GM21390 (cell line): ENCODE measurements around the gene SPNS3.

Source experiments
- ATAC-seq: cut with Tn5 transposase; IDR thresholded peaks from one replicate; pipeline ENCODE4 v1.9.1; 2021; ENCODE audit not compliant: unreplicated experiment

The SPNS3 gene

DNA sequence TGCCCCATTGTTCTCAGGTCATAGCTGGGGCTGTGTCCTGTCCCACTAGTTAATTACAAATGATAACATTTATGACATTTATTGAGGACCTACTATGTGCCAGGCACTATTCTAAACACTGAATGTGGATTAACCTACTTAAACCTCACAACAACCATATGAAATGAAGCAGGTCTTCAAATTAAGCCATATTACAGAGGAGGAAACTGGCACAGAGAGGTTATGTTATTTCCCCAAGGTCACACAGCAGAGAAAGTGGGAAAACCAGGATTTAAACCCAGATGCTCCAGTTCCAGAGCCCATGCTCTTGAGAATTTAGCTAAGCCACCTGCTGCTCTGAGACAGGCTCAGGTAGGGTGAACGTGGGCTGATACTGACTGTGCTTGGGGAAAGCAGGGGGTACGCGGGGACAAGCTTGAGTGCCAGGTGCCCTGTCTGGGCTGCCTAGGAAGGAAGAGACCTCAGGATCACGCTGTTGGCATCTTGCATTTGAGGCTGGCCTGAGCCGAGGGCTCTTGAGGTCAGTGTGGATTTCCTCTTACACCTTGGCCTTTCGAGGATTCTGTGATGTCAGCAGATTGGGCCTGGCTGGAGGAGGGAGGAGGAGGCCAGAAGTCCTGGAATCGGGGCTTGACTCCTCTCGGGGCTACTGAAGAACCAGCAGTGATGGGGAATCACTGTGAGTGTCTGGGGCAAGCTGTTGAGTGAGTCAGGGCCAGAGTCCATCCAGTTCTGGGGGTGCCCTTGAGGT, 73.8 kb downstream of the SPNS3 start:
- no peak for ATAC-seq

DNA sequence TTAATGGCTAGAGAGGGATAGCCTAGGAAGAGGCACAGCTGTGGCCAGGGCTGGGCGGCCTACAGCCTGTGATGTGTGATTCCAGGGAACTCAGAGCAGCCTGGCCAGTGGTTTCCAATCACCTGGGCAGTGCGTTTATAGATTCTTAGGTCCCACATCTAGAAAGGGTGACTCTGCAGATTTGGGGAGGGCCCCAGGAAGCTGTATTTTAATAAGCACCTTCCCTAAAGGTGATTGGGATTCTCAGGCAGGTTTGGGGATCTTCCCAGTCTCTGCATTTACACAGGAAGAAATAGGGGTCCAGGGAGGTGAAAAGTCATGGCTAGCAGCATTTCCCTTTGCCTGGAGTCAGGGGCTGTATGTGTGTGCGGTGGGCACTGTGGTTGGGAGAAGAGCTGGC, 74.5 kb downstream of the SPNS3 start:
- no peak for ATAC-seq

DNA sequence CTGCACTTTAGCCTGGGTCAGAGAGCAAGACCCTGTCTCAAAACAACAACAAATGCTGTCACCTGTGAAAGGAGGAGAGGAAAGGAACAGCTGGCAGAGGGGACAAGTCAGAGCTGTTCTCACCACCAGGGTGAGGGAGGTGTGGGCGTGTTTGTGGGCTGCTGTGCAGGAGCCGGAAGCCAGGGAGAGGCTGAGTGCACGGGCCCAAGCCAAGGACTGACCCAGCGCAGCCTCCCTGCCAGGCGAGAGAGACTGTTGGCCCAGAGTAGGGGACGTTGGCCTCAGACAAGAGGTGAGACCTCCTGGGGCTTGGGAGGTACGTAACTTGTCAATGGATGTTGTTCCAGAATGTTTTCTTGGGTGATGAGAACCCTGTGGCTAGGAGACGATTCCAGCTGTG, 75.7 kb downstream of the SPNS3 start:
- ATAC-seq, result no peak

DNA sequence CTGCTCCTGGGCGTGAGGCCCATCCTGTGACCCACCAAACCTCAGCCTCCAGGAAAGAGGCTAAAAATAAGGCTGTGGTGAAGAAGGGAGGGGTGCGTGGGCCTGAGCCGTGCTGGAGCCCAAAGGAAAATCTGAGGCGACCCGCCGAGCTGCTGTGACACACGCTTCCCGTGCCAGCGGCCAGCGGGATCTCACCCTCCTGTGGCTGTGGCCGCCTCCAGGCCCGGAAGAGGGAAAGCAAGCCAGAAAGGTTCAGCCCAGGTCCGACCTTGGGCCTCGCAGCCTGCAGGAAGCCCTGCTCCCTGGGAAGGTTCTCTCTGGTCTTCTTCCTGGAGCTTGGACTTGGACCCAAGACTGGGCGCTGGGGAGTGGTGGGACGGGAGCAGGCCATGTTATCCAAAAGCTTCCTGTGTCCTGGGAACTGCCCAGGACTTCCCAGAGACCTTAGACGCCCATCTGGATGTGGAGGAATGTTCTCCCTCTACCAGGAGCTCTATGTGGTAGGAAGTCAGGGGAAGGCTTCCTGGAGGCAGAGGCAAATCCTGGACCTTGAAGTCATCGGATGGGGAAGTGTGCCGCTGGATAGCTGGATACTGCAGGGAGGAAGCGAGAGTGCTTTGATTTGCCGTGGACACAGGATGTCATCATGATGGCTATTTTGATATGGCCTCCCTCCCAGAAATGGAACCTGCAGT, 76.3 kb downstream of the SPNS3 start:
- no peak for ATAC-seq

DNA sequence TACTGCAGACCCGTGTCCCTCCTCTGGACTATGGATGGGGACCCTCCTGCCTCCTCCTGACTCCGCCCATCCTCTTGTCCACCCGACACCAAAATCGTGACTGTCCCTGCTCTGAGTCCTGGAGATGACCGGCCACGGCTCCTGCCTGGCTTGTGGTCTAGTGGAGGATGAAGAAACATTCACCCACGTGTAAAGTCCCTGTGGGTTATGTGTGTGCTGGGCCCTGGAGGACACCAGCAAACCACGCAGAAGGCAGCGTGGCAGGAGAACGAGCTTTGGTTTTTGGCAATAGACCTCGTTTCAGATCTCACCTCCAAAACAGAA, 76.8 kb downstream of the SPNS3 start:
- no peak for ATAC-seq

DNA sequence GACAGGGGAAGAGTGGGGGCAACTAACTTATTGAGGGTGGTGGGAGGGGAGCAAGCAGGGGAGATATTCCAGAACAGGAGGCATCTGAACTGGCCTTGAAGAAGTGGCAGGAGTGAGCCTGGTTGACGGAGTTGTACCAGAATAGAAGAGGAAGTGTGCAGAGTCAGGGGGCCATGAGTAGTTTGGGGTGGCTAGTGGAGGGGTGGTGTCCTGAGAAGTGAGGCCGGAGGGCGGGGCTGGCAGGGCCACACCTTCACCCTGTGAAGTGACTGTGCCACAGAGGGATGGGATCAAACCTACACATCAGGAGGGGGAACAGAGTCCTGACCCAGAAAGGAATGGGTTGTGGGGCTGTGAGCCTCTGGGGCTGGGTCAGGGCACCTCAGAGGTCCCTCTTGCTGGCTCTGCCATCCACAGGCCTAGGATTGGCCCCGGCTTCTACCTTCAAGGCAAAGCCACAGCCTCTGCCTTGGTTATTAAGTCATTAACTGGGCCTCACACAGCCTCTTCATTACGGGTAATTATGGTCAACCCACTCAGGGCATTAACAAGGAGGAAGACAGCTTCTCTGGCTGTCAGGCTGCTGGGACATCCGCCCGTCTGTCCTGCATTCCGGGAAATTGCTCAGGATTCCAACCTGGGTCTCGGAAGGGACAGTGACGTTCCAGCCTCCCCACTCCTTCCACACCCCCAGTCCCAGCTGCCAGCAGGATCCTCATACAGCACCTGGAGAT, 77.6 kb downstream of the SPNS3 start:
- no peak for ATAC-seq

DNA sequence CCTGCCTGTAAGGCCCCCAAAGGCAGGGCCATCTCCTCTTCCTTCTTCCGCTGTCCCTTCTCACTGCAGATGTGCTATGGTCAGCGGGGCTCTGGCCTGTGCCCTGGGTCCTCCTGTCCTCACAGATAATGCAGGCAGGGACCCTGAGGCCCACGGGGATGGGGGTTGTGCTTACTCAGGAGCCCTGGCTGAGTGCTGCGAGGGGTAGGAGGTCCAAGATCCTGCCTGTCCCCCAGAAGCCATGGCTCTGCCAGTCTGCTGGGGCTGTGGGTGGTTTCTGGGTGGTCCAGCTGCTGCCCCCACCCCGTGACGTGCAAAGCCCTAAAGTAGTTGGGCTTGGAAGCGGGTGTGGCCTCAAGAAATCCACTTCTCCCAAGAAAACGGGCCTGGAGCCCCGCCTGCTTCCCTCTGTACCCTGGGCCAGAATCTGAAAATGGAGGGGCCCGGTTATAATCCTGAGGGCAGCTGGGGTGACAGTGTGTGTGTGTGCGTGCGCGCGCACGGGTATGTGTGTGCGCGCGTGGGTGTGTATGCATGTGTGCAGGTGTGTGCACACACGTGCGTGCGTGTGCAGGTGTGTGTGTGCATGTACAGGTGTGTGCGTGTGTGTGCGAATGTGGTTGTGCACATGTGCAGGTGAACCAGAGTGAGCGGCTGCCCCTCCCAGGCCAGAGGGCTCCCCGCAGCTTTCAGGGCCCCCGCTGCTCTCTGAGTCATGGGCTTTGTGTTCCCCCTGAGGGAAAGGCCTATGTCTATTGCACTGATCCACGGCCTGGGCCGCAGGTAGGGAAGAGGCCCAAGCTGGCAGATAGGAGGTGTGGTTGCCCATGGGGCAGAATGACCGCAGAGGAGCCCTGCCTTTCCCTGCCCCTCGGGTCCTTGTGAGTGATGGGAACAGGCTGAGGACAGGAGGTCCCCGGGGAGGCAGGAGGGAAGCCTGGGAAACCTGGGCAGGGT, 78.7 kb downstream of the SPNS3 start:
- ATAC-seq, result no peak

DNA sequence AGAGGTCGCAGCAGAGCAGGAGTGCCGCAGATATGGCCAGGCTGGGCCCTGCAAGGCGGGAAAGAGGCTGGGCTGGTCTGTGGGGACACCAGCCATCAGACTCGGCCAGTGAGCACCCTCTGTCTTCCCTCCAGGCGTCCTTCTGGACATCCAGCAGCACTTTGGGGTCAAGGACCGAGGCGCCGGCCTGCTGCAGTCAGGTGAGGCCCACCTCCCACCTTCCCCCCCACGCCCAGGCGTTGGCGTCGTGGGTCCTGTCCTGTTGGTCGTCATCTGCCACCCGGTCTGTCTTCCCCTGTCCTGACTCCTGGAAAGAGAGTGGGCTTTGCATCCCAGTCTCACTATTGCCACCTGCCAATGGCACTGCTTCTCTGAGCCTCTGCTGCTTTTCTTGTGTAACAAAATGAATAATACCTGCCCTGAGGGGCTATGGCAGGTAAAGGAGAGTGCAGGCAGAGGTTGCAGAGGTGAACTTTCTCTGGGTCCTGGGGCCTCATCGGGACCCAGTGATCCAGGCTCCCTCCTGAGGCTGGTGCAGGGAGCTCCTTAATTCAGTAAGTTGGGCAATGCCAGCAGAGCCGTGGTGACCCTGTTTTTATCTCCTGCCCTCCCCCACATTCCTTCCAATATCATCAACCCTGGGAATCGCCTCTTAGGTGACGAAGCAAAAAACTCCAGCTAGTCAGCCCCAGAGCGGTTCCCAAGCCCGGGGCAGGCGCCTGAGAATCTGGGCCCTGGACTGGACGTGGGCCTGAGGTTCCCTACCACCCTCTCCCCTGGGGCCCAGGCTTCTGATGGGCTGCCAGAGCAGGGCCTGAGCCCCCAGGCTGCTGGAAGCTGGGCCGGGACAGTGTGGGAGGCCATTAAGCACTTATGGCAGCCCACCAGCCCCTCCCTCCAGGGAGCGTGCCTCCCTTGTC, 79.6 kb downstream of the SPNS3 start:
- no peak for ATAC-seq

DNA sequence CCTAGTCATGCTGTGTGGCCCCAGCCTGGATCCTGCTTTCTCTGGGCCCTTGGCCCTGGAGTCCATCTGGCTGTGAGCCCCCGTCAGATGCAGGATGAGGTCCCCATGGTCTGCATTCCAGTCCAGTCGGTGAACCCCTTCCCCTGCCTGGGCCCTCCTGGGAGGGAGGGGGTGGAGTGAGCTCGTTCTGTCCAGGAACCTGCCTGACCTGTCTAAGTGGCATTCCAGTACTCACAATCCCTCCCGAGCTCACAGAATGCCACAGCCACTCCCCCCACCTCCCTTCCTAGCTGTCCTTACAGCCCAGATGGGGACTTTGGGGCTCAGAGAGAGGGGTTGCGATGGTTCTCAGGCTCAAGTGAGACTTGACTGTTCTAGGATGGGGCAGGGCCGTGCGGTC, 80.5 kb downstream of the SPNS3 start:
- ATAC-seq, result no peak

DNA sequence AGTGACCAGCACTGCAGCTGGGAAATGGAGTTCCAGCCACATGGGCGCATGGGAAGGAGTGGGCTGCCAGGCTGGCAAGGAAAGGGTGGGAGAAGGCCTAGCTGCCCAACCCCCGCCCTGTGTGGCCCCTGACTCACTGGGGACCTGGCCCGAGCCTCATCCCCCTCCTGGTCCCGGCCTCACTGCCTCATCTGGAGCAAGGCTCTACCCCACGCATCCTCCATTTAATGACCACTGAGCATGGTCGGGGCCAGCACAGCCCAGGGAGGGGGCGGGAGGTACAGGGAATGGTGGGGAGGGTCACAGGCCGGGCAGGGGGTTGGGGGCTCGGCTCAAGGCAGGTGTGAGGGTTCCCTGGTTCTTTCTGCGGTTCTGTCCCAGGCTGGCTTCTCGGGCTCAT, 81.0 kb downstream of the SPNS3 start:
- ATAC-seq, result no peak

DNA sequence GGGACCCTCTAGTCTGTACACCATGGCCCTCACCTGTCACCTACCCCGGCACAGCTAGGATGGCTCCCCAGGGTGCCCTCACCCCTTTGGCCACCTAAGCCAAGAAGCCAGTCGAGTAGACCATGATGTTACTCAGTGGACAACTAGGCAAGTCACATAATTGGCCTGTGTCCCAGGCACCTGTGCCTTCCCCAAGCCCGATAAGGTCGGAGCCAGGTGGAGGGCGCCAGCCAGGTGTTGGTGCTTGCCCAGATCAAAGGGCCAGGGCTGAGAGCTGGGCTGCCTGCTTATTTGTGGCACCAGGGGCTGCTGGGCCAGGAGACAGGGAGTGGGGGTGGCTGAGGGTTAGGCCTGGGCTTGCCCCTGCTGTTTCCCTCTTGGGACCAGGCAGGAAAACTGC, 81.8 kb downstream of the SPNS3 start:
- no peak for ATAC-seq

DNA sequence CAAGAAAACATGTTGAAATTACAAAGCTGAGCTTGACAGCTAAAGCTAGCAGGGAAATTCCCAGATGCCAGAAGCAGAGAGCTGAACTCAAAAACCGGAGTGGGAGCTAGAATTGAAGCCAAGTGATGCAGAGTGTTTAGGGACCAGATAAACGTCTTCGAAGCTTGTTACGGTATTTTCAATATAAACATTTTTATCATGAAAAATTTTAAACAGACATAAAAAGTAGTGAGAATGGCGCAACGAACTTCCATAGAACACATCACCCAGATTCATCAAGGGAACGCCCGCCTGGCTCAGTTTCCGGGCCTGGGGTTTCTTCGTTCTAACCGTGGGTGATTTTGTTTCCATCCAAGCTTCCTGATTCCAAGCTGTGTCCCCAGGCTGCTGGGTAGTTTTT, 83.0 kb downstream of the SPNS3 start:
- no peak for ATAC-seq

DNA sequence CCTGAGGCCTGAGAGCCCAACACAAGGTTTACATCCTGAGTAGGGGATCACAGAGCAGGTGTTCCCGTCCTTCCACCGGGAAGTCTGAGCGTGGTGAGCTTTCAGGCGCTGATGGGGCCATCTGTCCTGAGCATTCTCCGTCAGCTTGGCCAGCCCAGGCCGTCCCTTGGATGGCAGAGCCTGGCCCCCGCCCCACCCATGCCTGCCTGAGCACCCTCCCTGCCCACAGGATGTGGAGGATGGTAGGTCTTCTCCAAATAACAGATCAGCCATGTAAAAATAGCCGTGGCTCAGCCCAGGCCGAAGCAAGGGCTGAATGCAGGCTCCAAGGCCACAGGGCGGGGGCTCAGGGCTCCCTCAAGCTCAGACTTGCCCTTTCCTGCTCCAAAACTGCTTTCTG, 85.2 kb downstream of the SPNS3 start:
- ATAC-seq, result no peak

DNA sequence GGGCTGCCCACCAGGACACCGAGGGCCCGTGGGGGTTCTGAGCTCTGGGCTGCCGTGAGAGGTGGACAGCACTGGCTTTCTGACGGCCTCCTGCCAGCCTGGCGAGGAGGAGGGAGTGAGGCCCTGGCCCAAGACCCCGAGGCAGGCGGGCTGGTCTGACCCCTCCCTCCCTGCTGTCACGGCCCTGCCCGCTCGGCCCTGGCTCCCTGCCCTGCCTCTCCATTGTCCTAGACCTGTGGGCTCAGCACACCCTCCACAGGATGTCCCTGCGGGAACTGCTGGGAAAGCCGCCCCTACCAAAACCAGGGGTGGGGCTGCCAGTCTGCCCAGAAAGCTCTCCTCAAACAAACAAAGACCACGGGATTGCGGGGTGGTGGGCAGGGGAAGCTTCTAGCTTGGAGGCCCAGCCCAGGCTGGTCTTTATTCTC, 85.6 kb downstream of the SPNS3 start:
- ATAC-seq, result no peak

DNA sequence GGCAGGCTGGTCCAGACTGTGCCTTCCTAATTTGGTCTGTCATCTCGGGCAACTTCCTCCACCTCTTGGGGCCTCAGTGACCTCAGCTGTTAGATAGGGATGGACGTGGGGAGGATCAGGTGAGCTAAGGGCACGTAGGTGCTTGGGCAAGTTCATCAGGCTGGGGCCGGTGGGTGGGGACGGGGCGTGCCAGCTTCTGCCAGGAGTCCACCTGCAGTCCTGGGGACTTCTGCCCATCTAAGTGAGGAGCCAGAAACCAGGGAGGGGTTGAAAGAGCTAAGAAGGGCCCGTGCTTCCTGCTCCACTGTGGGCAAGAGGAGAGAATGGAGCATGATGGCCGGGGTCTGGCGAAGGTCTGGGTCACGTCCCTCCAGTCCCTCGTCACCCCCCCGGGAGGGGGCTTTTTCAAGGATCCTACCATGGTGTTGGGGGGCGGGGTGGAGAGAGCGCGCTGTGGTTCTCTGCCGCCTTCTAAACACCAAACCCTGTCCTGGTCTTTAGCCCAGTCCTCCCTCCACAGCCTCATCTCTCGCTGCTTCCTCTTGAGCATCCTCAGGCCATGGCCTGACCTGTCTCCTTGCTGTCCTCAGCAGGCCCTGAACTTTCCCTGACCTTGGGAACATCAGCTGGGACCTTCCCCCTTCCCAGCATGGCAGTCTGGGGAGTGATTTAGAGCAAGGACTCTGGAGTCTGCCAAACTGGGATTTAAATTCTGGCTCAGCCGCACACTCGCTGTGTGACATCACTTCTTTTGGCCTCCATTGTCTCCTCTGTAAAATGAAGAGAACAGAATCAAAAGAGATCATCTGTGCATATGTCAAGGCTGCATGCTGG, 86.5 kb downstream of the SPNS3 start:
- ATAC-seq, result no peak

DNA sequence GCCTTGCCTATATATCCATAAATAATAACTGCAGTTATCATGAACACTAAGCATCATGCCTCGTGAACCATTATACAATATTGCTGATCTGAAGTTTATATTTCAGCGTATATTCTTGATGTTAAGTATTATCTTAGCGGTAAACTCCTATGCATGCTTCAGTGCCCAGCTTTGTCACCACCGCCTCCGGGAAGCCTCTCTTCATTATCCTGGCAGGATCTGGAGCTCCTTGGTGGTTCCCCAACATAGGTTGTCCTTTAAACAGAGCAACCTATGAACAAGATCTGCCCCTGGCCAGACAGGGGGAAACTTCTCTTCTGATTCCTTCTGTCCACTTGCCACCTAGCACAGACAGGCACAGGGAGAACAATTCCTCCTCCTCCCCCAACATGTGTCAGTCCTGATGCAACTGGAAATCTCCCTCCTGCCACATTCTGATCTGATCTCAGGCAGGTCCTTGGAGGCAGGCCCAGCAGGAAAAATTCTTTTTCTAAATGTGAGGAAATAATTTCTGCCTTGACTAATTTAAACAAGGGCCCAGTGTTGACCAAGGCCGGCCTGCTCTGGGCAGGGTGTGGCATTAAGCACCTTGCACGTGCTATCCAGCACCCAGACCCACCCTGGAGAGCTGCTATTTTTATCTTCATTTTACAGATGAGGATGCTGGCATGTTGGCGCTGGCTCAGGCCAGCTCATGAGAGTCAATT, 87.3 kb downstream of the SPNS3 start:
- no peak for ATAC-seq

DNA sequence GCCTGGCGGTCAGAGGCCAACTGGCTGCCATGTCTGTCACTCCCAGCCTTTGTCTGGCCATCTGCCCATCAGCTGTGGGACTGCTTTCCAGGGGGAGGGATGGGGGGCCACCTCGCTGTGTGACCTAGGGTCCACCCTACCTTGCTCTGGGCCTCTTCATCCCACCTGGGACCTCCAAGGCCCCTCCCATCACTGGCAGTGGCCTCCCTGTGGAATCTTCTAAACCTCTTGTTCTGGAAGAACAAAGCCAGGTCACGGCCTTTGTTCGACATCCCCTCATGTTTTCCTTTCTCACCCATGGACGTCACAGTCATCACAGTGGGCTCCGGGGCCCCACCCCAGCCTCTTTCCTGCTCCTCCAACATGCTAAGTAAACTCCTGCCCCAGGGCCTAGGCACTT, 88.9 kb downstream of the SPNS3 start:
- no peak for ATAC-seq

DNA sequence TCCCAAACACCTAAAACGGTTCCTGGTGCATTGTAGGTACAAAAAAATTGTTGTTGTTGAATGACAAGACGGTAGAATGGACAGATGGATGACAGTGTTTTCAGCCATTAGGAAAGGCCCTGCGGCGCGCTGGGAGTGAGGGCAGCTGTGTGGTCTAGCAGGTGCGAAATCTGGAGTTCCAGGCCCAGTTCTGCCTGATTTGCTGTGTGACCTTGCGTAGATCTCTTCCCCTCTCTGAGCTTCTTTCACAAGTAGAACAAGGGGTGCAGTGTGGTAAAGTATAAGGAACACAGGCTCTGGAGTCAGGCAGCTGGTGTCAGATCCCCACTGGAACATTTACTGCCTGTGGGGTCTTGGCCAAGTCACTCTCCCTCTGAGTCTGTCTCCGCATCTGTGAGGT, 90.2 kb downstream of the SPNS3 start:
- ATAC-seq, result no peak
